HG03439 (cell line): ENCODE results near the gene NPIPA7.
"Not testable (repeated sequence)": the region's sequence is repeated elsewhere in the genome, so short reads cannot be mapped to it uniquely, and the experiment has no call there.

Source experiments
- ATAC-seq: cut with Tn5 transposase; IDR thresholded peaks from one replicate; pipeline ENCODE4 v1.9.1; 2021; ENCODE audit warnings: mild to moderate bottlenecking, moderate library complexity; ENCODE audit not compliant: unreplicated experiment

Gene NPIPA7

GRCh38 chr16:16417914-16418544 is 39.1 kb downstream of the NPIPA7 start:
- ATAC-seq = not testable (repeated sequence)

DNA sequence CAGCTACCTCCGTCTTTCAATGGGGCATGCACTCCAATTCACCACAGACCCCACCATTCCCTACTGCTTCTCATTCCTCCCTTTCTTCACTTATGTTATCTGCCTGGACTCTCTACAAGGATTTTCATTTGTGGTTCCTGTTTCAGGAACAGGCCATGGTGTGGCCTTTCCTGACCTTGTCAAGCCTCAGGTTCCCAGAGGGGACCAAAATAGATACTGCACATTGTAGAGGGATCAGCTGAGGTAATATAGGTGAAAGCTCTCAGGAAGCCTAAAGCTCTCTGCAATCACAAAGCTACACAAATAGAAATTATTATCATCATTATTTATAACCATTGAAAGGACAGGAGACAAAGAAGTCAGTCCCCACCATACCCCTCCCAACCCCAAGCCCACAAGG is 41.6 kb downstream of the NPIPA7 start:
- not testable (repeated sequence) for ATAC-seq

- not testable (repeated sequence) for ATAC-seq
These were observed 46.2 kb downstream of the NPIPA7 start for GRCh38 chr16:16425146-16425545.

DNA sequence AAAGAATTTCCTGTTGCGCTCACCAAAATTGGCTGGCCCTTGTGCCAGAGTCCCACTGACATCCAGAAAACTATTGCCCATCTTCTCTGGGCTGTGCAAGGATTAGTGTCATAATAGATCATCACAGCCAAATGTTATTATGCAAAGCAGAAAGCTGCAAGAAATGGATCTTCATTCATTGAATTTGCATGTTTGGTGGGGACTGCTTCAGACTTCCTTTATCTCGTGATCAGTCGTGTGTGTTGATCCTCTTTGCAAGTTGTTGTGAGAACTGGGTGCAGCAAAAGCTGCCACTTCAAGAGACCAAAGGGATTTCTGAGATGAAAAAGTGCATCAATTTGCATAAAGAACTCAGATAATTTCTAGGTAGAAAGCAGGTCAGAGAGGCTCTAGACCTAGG is 52.2 kb downstream of the NPIPA7 start:
- ATAC-seq = not testable (repeated sequence)

- ATAC-seq = not testable (repeated sequence)
These were observed 55.8 kb downstream of the NPIPA7 start for GRCh38 chr16:16434711-16435110.

GRCh38 chr16:16441401-16441800 is 62.5 kb downstream of the NPIPA7 start:
- ATAC-seq = not testable (repeated sequence)
